ENCODE results near the gene S1PR4.
A peak's percentile ranks its signal among the peaks of the same experiment; 100 is the strongest.
"Not testable (repeated sequence)": the region's sequence is repeated elsewhere in the genome, so short reads cannot be mapped to it uniquely, and the experiment has no call there.

The S1PR4 gene

DNA sequence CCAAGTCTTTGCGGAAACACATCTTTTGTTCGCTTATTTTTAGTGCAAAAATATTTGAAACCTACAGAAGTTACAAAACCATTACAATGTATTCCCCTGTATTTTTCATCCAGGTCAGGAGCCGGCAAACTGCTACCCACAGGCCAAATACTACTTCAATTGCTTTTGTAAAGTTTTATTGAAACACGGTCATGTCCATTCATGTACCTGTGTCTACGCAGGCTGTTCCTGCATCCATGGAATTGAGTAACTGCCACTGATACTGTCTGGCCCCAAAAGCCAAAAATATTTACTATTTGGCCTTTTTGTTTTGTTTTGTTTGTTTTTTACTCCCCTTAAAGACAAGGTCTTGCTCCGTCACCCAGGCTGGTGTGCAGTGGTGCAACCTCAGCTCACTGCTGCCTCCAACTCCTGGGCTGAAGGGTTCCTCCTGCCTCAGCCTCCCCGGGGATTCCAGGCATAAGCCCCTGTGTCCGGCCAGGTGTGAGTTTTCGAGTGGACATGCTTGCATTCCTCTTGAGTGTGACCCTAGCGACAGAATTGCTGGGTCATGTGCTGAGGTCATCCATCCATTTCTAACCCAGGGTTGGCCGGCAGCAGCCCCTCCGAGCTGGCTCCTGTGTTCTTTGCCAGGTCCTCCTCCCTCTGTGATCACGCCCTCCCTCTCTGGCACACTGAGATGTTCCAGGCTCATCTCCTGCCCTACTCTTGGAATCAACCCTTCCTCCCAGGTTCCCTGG is 10.9 kb upstream of the S1PR4 start:
- Histone ChIP-seq H3K4me1 (ENCODE audit: insufficient read depth, low read length) (no peaks in the 10 kb centered on the region), H3K9ac (ENCODE audit: low read depth, low read length) (no peak overlapping the region), H3K36me3 (ENCODE audit: insufficient read depth, low read length) (no peaks in the 10 kb centered on the region), H3K4me3 (ENCODE audit: low read length) (no peak overlapping the region), H3K9me3 (ENCODE audit: insufficient read depth, low read depth, low read length) (no peaks in the 10 kb centered on the region), H3K27me3 (ENCODE audit: insufficient read depth, low read length) (peaks cover 6% of the 10 kb centered on the region), H3K27ac (ENCODE audit: low read depth, low read length) (no peak overlapping the region)
- 82% methylated on average over 13 of the region's 13 CpGs for WGBS

DNA sequence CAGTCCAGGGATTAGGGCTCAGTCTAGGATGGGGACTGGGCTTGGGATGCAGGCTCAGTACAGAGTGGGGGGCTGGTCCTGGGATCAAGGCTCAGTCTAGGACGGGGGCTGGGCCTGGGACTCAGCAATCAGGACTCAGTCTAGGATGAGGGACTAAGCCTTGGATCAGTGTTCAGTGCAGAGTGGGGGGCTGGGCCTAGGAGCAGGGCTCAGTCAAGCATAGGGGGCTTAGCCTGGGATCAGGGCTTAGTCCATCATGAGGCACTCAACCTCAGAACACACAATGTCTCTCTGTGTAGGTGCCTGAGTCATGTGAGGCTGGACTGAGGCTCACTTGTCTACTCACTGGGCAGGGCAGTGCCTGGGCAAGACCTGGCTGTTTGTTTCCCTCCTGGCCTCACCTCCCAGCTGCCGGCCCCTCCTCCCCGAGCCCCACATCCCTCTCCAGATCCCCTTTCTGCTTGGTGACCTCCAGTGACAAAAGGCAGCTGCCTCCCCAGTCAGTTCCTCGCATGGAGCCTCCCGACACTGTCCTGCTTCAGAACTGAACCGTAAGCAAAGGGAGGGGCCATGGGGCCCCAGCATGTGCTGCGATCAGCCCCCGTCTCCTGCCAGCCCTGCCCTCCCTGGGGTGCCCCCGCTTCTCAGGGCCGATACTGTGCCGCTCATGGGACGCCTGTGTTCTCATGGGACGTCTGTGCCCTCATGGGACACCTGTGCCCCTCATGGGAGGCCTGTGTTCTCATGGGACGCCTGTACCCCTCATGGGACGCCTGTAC is 6.5 kb upstream of the S1PR4 start:
- no peaks in the 10 kb centered on the region for H3K27me3 ChIP-seq (ENCODE audit: insufficient read depth, low read length)
- 90% methylated on average over 15 of the region's 15 CpGs for WGBS
- H3K4me3 ChIP-seq (ENCODE audit: low read length), result no peak overlapping the region
- H3K9ac ChIP-seq (ENCODE audit: low read depth, low read length), result no peak overlapping the region
- H3K4me1 ChIP-seq (ENCODE audit: insufficient read depth, low read length), result no peaks in the 10 kb centered on the region
- no peaks in the 10 kb centered on the region for H3K9me3 ChIP-seq (ENCODE audit: insufficient read depth, low read depth, low read length)
- no peak overlapping the region for H3K27ac ChIP-seq (ENCODE audit: low read depth, low read length)
- no peaks in the 10 kb centered on the region for H3K36me3 ChIP-seq (ENCODE audit: insufficient read depth, low read length)

DNA sequence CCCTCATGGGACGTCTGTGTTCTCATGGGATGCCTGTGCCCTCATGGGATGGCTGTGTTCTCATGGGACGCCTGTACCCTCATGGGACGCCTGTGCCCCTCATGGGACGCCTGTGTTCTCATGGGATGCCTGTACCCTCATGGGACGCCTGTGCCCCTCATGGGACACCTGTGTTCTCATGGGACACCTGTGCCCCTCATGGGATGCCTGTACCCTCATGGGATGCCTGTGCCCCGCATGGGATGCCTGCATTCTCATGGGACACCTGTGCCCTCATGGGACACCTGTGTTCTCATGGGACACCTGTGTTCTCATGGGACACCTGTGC is 5.9 kb upstream of the S1PR4 start:
- H3K9me3 ChIP-seq (ENCODE audit: insufficient read depth, low read depth, low read length); H3K36me3 ChIP-seq (ENCODE audit: insufficient read depth, low read length); H3K27ac ChIP-seq (ENCODE audit: low read depth, low read length); H3K9ac ChIP-seq (ENCODE audit: low read depth, low read length); H3K27me3 ChIP-seq (ENCODE audit: insufficient read depth, low read length); H3K4me3 ChIP-seq (ENCODE audit: low read length); H3K4me1 ChIP-seq (ENCODE audit: insufficient read depth, low read length): not testable (repeated sequence)
- WGBS, result 81% methylated on average over 6 of the region's 6 CpGs

DNA sequence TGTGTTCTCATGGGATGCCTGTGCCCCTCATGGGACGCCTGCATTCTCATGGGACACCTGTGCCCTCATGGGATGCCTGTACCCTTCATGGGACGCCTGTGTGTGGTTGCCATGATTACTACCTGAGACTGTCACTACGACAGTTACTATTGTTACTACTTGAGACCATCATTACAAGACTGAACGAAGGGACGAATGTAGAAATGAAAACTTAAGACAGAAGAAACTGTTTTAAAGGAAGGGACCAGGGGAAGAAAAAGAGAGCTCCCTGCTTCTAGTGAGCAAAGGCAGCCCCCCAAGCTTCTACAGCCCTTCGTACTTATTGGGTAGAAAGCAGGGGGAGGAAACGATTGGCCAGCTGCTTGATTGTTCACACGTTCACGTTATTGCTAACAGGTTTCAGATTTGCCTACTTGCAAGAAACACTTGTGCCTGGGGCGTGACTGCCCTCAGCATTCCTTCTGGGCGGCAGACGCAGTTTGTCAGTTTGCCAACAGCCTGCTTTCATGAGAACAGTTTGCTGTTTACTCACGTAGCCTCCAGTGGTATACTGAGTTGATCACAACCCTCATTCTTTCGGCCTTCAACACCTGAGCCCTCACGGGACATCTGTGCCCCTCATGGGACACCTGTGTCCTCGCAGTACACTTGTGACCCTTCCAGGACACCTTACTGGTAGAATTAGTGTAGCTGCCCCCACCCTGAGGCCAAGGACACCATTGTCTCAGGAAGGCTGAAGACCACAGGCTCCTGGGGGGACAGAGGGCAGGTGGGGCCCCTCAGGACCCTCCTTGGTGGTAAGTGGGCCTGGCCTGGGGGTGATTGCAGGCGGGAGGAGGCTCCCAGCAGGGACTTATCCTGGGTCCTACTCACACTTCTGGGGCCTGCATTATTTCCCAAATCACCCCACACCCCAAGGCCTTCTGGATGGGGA is 2.5 kb upstream of the S1PR4 start:
- no peaks in the 10 kb centered on the region for H3K4me1 ChIP-seq (ENCODE audit: insufficient read depth, low read length)
- H3K9me3 ChIP-seq (ENCODE audit: insufficient read depth, low read depth, low read length), result no peaks in the 10 kb centered on the region
- no peaks in the 10 kb centered on the region for H3K27me3 ChIP-seq (ENCODE audit: insufficient read depth, low read length)
- H3K9ac ChIP-seq (ENCODE audit: low read depth, low read length), result no peak overlapping the region
- H3K27ac ChIP-seq (ENCODE audit: low read depth, low read length), result no peak overlapping the region
- H3K36me3 ChIP-seq (ENCODE audit: insufficient read depth, low read length), result no peaks in the 10 kb centered on the region
- WGBS, result 80% methylated on average over 16 of the region's 17 CpGs
- H3K4me3 ChIP-seq (ENCODE audit: low read length), result no peak overlapping the region

DNA sequence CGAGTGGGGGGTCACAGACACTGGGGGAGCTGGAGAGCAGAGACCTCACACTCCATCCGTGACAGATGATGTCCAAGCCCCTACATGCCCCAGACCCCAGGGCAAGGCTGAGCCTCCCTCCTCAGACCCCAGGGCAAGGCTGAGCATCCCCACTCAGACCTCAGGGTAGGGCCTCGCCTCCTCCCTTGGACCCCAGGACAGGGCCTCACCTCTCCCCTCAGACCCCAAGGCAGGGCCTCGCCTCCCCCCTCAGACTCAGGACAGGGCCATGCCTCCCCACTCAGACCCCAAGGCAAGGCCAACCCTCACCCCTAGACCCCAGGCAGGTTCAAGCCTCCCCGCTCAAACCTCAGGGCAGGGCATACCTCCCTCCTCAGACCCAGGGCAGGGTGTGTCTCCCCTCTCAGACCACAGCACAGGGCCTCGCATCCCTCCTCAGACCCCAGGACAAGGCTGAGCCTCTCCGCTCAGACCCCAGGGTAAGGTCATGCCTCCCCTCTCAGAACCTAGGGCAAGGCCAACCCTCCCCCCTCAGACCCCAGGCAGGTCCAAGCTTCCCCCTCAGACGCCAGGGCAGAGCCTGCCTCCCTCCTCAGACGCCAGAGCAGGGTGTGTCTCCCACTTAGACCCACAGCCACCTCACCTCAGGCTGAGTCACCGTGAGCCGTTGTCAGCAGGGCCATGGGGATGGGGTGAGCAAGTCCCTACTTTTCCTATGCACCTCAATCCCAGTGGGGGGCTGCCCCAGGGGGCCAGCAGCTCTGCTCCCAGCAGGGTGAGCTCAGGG is 1.7 kb upstream of the S1PR4 start:
- Histone ChIP-seq H3K9me3 (ENCODE audit: insufficient read depth, low read depth, low read length) (no peaks in the 10 kb centered on the region), H3K4me1 (ENCODE audit: insufficient read depth, low read length) (no peaks in the 10 kb centered on the region), H3K27ac (ENCODE audit: low read depth, low read length) (no peak overlapping the region), H3K36me3 (ENCODE audit: insufficient read depth, low read length) (no peaks in the 10 kb centered on the region), H3K27me3 (ENCODE audit: insufficient read depth, low read length) (no peaks in the 10 kb centered on the region), H3K4me3 (ENCODE audit: low read length) (no peak overlapping the region), H3K9ac (ENCODE audit: low read depth, low read length) (no peak overlapping the region)
- WGBS, result 85% methylated on average over 11 of the region's 11 CpGs

DNA sequence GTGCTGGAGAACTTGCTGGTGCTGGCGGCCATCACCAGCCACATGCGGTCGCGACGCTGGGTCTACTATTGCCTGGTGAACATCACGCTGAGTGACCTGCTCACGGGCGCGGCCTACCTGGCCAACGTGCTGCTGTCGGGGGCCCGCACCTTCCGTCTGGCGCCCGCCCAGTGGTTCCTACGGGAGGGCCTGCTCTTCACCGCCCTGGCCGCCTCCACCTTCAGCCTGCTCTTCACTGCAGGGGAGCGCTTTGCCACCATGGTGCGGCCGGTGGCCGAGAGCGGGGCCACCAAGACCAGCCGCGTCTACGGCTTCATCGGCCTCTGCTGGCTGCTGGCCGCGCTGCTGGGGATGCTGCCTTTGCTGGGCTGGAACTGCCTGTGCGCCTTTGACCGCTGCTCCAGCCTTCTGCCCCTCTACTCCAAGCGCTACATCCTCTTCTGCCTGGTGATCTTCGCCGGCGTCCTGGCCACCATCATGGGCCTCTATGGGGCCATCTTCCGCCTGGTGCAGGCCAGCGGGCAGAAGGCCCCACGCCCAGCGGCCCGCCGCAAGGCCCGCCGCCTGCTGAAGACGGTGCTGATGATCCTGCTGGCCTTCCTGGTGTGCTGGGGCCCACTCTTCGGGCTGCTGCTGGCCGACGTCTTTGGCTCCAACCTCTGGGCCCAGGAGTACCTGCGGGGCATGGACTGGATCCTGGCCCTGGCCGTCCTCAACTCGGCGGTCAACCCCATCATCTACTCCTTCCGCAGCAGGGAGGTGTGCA is 587 bp downstream of the S1PR4 start:
- Histone ChIP-seq H3K9me3 (ENCODE audit: insufficient read depth, low read depth, low read length) (no peaks in the 10 kb centered on the region), H3K36me3 (ENCODE audit: insufficient read depth, low read length) (no peaks in the 10 kb centered on the region), H3K4me1 (ENCODE audit: insufficient read depth, low read length) (no peaks in the 10 kb centered on the region), H3K9ac (ENCODE audit: low read depth, low read length) (no peak overlapping the region), H3K27me3 (ENCODE audit: insufficient read depth, low read length) (no peaks in the 10 kb centered on the region), H3K27ac (ENCODE audit: low read depth, low read length) (no peak overlapping the region), H3K4me3 (ENCODE audit: low read length) (no peak overlapping the region)
- WGBS, result 93% methylated on average over 52 of the region's 52 CpGs

DNA sequence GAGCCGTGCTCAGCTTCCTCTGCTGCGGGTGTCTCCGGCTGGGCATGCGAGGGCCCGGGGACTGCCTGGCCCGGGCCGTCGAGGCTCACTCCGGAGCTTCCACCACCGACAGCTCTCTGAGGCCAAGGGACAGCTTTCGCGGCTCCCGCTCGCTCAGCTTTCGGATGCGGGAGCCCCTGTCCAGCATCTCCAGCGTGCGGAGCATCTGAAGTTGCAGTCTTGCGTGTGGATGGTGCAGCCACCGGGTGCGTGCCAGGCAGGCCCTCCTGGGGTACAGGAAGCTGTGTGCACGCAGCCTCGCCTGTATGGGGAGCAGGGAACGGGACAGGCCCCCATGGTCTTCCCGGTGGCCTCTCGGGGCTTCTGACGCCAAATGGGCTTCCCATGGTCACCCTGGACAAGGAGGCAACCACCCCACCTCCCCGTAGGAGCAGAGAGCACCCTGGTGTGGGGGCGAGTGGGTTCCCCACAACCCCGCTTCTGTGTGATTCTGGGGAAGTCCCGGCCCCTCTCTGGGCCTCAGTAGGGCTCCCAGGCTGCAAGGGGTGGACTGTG is 1.2 kb downstream of the S1PR4 start:
- Histone ChIP-seq H3K9ac (ENCODE audit: low read depth, low read length) (no peak overlapping the region), H3K4me1 (ENCODE audit: insufficient read depth, low read length) (no peaks in the 10 kb centered on the region), H3K27ac (ENCODE audit: low read depth, low read length) (no peak overlapping the region), H3K4me3 (ENCODE audit: low read length) (no peak overlapping the region), H3K9me3 (ENCODE audit: insufficient read depth, low read depth, low read length) (no peaks in the 10 kb centered on the region), H3K27me3 (ENCODE audit: insufficient read depth, low read length) (no peaks in the 10 kb centered on the region), H3K36me3 (ENCODE audit: insufficient read depth, low read length) (no peaks in the 10 kb centered on the region)
- 93% methylated on average over 31 of the region's 31 CpGs for WGBS

DNA sequence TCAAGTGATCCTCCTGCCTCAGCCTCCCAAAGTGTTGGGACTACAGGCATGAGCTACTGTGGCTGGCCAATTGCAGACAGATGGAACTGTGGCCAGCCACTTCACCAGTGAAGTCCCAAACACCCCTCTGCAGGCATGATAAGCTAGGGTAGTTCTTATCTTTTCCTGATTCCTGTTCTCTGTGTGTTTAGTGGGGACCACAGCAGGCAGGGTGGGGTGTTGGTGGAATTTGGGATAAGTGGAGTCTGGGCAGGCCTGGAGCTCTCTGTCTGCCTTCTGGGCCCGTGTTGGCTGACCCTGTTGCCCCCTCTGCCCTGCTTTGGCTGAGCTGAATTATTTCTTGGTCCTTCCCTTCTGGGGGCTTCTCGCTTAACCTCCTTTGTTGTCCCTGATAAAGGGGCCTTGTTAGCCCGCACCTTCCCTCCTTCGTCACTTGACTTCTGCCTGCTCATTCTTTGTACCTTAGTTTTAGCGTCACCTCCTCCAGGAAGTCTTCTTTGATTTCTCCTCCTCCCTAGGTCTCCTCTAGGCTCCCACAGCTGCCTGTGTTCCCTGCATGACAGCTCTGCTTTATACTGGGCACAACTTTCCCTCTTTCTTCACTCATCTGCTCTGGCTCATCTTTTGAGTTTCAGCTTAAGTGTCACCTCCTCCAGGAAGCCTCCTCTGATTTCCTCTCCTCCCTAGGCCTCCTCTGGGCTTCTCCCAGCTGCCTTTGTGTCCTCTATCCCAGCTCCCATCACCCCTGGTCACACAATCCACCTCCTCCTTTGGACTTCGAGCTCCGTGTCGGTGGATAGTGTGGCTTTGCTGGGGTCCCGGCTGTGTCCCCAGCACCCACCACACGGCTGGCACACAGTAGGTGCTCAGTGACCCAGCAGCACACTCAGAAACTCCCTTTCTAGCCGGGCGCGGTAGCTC is 5.4 kb downstream of the S1PR4 start:
- 90% methylated on average over 13 of the region's 13 CpGs for WGBS
- Histone ChIP-seq H3K27me3 (ENCODE audit: insufficient read depth, low read length) (no peaks in the 10 kb centered on the region), H3K9ac (ENCODE audit: low read depth, low read length) (no peak overlapping the region), H3K9me3 (ENCODE audit: insufficient read depth, low read depth, low read length) (no peaks in the 10 kb centered on the region), H3K27ac (ENCODE audit: low read depth, low read length) (no peak overlapping the region), H3K36me3 (ENCODE audit: insufficient read depth, low read length) (0 out of 2 replicates have a peak, but pooled peaks cover 1% of the 10 kb centered on the region), H3K4me1 (ENCODE audit: insufficient read depth, low read length) (peaks cover 9% of the 10 kb centered on the region; the same call in 1 of the 2 replicates), H3K4me3 (ENCODE audit: low read length) (no peak overlapping the region)

DNA sequence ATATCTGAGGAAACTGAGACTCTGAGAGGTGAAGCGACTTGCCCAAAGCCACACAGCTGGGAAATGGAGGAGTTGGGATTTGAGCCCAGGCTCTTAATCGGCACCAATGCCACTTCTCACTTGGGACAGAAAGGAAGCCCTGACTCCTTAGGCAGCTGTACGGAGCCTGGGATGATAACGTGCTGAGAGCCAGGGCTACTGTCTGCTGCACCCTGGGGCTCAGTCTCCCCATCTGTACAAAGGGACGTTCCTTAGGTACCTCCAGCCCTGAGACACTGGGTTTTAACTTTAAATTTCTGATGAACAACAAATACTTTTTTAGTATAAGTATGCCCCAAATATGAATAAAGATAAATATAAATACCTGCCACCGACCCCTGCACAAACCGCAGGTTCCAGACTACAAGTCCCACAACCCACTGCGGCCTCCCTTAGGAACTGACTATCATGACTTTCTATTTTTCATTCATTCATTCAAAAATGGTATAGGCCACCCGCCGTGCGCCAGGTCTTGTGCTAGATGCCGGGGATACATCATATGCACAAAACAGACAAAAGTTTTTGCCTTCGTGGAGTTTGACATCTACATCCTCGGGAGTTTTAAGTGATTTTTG is 6.4 kb downstream of the S1PR4 start:
- Histone ChIP-seq H3K36me3 (ENCODE audit: insufficient read depth, low read length) (0 out of 2 replicates have a peak, but pooled peaks cover 6% of the 10 kb centered on the region), H3K27ac (ENCODE audit: low read depth, low read length) (no peak overlapping the region; the same call in 1 of the 2 replicates), H3K27me3 (ENCODE audit: insufficient read depth, low read length) (no peaks in the 10 kb centered on the region), H3K4me3 (ENCODE audit: low read length) (peak overlapping the region; percentile 85), H3K4me1 (ENCODE audit: insufficient read depth, low read length) (peaks cover 9% of the 10 kb centered on the region; the same call in 1 of the 2 replicates), H3K9ac (ENCODE audit: low read depth, low read length) (peak overlapping the region; percentile 88; the same call in 1 of the 2 replicates), H3K9me3 (ENCODE audit: insufficient read depth, low read depth, low read length) (no peaks in the 10 kb centered on the region)
- WGBS, result 17% methylated on average over 14 of the region's 14 CpGs

Data from HUES64 (cell line).